AML-193 (cell line): ENCODE measurements around the gene PRRT1.

Source experiments
- DNase-seq, 2 experiments: peaks; one replicate each; lab custom pipeline; 2025; lab: John Stamatoyannopoulos, UW

PRRT1 gene

GRCh38 chr6:32175711-32176475, 24.2 kb upstream of the PRRT1 start, which contains the start of gene AGPAT1:
Gene AGPAT1, minus strand, starts transcription at chr6:32176084. Its CDS starts 4,588 bp downstream, at chr6:32171496.
- peak; percentile 93 to 94 for DNase-seq

DNA sequence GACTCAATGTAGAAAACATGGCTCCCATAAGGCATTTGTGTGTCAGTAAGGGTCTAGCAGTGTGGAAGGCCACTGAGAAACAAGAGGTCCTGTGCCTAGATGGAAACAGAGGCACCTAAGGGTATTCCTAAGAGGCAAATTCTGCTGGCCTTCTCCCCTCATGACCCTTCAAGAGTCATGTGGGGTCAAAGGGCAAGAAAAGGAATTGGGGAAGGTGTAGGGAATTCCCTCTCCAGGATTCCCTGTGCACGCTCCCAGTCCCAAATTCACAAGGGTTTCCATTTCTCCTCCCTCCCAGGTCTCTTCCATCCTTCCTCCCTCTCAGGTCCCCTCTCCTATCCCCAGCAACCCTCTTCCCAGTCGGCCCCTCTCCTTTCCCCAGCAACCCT, 23.6 kb upstream of the PRRT1 start:
- DNase-seq = no peak

- no peak for DNase-seq
These were observed 22.7 kb upstream of the PRRT1 start for GRCh38 chr6:32174416-32174815.

- DNase-seq = peak in 1 of 2 experiments; percentile 21
These were observed 21.4 kb upstream of the PRRT1 start for GRCh38 chr6:32173051-32173727.

GRCh38 chr6:32171234-32171633, 19.5 kb upstream of the PRRT1 start:
- DNase-seq = no peak

DNA sequence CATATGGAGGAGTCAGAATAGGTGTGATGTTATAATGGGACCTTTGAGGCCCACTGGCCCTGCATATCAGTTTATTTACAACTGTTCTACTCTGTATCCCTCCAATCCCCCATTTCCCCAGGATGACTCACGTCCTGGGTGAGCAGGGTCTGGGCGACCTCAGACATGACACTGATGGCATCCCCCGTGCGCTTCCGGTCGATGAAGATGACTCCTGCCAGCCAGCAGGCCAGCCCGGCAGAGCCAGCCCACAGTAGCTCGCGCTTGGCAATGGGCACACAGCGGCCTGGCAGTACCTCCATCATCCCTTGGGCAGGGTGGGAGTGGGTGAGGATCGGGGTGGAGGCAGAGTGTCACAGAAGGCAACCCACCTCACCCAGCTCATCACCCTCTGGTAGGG, 18.6 kb upstream of the PRRT1 start:
- no peak for DNase-seq

DNA sequence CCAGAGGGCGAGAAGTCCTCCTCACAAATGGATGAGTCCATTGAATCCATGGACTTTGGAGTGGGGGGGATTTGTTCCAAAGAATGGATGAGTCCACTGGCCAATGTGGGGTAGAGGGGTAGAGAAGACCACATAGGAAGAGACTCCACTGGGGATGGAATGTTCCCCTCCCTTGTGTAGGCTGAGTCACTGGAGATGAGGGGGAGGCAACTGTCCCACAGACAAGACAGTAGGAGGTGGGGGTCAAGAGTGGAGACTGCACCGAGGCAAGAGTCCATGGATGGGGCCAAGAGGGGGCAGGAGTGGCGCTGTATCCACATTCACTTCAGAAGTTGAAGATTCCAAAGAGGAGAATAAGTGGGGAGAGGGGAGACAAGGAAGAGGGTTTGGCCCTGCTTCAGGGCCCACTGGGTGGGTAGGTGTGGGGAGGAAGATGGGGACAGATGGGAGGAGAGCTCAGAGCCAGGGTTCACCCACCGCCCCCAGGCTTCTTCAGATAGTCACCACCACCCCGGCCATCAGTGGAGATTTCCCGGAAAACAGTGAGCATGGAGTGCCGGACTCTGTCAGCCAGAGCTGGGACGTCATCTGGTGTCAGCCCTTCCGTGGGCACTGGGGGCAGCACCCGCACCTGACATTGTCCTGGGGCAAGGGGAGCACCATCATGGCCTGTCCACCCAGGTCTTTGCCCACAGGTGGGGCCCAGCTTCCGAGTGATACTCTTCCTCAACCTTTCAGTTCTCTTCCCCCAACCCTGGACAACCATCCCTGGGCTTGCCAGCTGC, 17.3 kb upstream of the PRRT1 start:
- DNase-seq = no peak

DNA sequence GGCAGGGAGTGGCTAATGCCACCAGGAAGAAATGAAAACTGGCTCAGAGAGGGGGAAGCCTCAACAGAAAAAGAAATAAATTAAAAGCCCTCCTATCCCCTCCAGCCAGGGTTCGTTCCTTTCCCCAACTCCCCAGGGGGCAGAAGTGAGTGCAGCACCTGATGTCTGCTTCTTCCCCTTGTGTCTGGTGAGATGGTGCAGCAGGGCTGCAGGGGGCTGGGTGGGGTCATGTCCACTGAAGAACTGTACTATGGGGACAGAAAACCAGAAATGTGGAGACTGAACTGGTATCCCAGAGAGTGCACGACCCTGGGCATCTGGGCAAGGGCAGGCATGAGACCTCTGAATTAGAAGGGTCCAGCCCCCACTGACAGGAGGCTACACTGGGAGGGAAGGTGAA, 16.6 kb upstream of the PRRT1 start:
- no peak for DNase-seq

DNA sequence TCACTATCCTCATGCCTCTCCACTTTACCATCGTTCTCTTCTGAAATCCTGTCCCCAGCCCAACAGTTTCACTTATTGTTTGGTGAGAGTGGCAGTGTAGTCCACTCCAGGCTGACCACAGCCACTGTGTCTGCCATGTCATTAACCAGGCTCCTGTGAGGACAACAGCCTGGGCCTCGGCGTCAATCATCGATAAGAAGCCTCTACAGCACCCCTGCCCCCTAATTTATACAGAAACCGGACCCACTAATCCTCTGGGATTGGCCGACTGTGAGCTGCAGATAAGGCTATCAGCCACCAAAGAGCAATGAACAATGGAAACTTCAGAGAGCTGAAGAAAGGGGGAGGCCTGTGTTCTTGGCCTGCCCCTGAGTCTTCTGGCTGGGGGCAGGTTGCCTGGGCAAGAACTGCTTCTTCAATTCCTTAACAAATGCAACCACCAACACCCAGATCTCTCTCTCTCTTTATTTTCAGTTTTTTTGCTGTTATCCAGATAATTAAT, 16.1 kb upstream of the PRRT1 start:
- DNase-seq = no peak

DNA sequence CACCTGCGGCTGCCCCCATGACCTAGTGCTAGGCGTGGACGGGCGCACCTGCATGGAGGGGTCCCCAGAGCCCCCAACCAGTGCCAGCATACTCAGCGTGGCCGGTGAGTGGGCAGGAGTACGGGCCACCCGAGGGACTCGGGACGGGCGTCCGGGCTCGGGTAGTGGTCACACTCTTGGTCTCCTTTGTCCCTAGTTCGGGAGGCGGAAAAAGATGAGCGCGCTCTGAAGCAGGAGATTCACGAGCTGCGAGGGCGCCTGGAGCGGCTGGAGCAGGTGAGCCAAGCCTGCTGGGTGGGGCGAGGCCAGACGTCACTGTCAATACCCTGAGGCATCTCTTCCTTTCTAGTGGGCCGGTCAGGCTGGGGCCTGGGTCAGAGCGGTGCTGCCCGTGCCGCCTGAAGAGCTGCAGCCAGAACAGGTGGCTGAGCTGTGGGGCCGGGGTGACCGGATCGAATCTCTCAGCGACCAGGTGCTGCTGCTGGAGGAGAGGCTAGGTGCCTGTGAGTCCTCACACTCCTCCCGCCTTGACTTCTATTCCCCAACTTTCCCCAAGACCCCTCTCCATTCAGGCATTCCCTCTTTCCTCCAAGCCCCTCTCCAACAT, 15.5 kb upstream of the PRRT1 start:
- DNase-seq = no peak

GRCh38 chr6:32166411-32167061, 14.8 kb upstream of the PRRT1 start:
- DNase-seq = no peak

GRCh38 chr6:32164295-32164694, 12.6 kb upstream of the PRRT1 start, which contains the start of gene EGFL8:
Gene EGFL8, plus strand, starts transcription at chr6:32164595. Its CDS starts 1,571 bp downstream, at chr6:32166166.
- DNase-seq = no peak

- DNase-seq = no peak
These were observed 12.0 kb upstream of the PRRT1 start for GRCh38 chr6:32163559-32164258.

- no peak for DNase-seq
These were observed 6.3 kb upstream of the PRRT1 start for GRCh38 chr6:32158052-32158451.

DNA sequence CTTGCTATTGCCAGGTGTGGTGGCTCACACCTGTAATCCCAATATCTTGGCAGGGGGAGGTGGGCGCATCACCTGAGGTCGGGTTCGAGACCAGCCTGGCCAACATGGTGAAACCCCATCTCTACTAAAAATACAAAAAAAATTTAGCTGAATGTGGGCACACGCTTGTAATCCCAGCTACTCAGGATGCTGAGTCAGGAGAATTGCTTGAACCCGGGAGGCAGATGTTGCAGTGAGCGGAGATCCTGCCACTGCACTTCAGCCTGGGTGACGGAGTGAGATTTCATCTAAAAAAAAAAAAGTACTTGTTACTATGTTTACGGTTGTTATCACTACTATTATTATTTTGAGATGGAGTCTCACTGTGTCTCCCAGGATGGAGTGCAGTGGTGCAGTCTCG, 5.2 kb upstream of the PRRT1 start:
- no peak for DNase-seq

- peak; percentile 60 to 69 for DNase-seq
These were observed 2.9 kb upstream of the PRRT1 start for GRCh38 chr6:32154514-32155161.

GRCh38 chr6:32153564-32154513, 2.1 kb upstream of the PRRT1 start, which contains the start of gene PPT2:
Gene PPT2, plus strand, starts transcription at chr6:32154141. Its CDS starts 454 bp downstream, at chr6:32154595.
- peak; percentile 69 to 75 for DNase-seq

DNA sequence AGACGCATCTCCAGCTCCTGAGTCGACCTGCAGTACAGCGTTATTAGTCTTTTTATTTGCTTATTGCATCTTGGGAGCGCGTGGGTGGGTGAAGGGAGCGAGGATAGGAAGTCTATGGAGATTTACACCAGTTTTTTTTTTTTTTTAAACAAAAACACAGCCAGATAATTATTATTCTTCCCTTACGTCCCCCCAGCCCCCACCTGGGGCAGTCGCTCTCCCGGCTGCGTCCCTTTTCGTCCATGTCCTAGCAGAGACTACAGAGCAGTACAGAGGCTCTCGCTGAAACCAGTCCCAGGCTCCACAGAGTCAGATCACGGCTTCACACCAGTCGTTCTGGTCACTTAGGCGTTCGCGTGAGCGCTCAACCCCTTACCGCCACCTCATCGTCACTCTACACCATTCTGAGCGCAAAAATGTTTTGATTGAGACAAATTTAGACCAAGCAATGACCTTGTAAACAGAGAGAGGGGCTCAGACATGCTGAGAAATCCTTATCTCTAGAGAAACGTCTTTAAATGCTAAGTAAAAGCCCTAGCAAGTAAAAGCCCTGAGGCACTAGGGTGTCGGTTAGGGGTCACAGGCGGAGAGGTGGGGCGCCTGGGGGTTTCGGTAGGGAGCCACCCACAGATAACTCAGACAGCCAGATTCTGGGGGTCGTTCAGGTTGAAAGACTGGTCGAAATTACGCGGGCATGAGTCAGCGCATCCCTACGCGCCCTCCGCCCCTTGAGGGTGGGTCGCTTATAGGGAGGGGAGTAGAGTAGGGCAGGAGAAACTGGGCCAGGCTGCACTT, 1.2 kb upstream of the PRRT1 start:
- DNase-seq = no peak
